ENCODE data around the gene BDKRB1.

BDKRB1 gene

GRCh38 chr14:96257900-96258299, 1.9 kb downstream of the BDKRB1 start:
- peaks cover 0 to 45% (median 16%) of the 10 kb centered on the region in 5 experiments for H3K27me3 ChIP-seq (replicated peaks in 2 of 5; ENCODE audit: control insufficient read depth in 4 of 5, insufficient read depth in 5 of 5, low read length in 4 of 5)
- no peak overlapping the region for H3K4me3 ChIP-seq (ENCODE audit: control insufficient read depth in 1 of 7, extremely low read depth in 1 of 7, insufficient read depth in 4 of 7, low read depth in 2 of 7, low read length in 6 of 7)
- ChIA-PET POLR2A (no interaction called here), CTCF (no interaction called here)
- DNase-seq = no peak
- no peak overlapping the region for H3K27ac ChIP-seq (ENCODE audit: insufficient read depth in 1 of 2, low read depth in 1 of 2, low read length in 2 of 2, poor library complexity in 1 of 2, severe bottlenecking in 2 of 2)
- no peaks in the 10 kb centered on the region for H3K36me3 ChIP-seq (ENCODE audit: control insufficient read depth in 4 of 4, insufficient read depth in 4 of 4, low read length in 3 of 4)
- H3K4me1 ChIP-seq (ENCODE audit: control extremely low read depth in 1 of 4, control insufficient read depth in 4 of 4, insufficient read depth in 4 of 4, low read length in 3 of 4) = no peaks in the 10 kb centered on the region
- H3K9me3 ChIP-seq (ENCODE audit: control extremely low read depth in 1 of 5, control insufficient read depth in 4 of 5, insufficient read depth in 2 of 5, low read depth in 1 of 5, low read length in 4 of 5) = peaks cover 0 to 3% (median 0%) of the 10 kb centered on the region in 5 experiments

- H3K27me3 ChIP-seq (replicated peaks in 2 of 5; ENCODE audit: control insufficient read depth in 4 of 5, insufficient read depth in 5 of 5, low read length in 4 of 5) = peaks cover 2 to 41% (median 14%) of the 10 kb centered on the region in 5 experiments
- DNase-seq = no peak
- peaks cover 0 to 3% (median 0%) of the 10 kb centered on the region in 5 experiments for H3K9me3 ChIP-seq (ENCODE audit: control extremely low read depth in 1 of 5, control insufficient read depth in 4 of 5, insufficient read depth in 2 of 5, low read depth in 1 of 5, low read length in 4 of 5)
- ChIA-PET CTCF (interaction anchor here (1.3 kb wide), 1 partner anchor 14 kb away, joined by 6 read pairs; no protein-coding TSS in a partner anchor), POLR2A (no interaction called here)
- no peak overlapping the region for H3K4me3 ChIP-seq (ENCODE audit: control insufficient read depth in 1 of 7, extremely low read depth in 1 of 7, insufficient read depth in 4 of 7, low read depth in 2 of 7, low read length in 6 of 7)
- WGBS (ENCODE audit: insufficient coverage) = 67% methylated on average over 1 of the region's 2 CpGs
- H3K36me3 ChIP-seq (ENCODE audit: control insufficient read depth in 4 of 4, insufficient read depth in 4 of 4, low read length in 3 of 4) = no peaks in the 10 kb centered on the region
- H3K4me1 ChIP-seq (ENCODE audit: control extremely low read depth in 1 of 4, control insufficient read depth in 4 of 4, insufficient read depth in 4 of 4, low read length in 3 of 4) = no peaks in the 10 kb centered on the region
- H3K27ac ChIP-seq (ENCODE audit: insufficient read depth in 1 of 2, low read depth in 1 of 2, low read length in 2 of 2, poor library complexity in 1 of 2, severe bottlenecking in 2 of 2) = no peak overlapping the region
Measured at GRCh38 chr14:96260341-96260821, 4.4 kb downstream of the BDKRB1 start.

GRCh38 chr14:96261053-96261452, 5.0 kb downstream of the BDKRB1 start:
- Histone ChIP-seq H3K4me1 (ENCODE audit: control extremely low read depth in 1 of 4, control insufficient read depth in 4 of 4, insufficient read depth in 4 of 4, low read length in 3 of 4) (no peaks in the 10 kb centered on the region), H3K4me3 (ENCODE audit: control insufficient read depth in 1 of 7, extremely low read depth in 1 of 7, insufficient read depth in 4 of 7, low read depth in 2 of 7, low read length in 6 of 7) (no peak overlapping the region), H3K27ac (ENCODE audit: insufficient read depth in 1 of 2, low read depth in 1 of 2, low read length in 2 of 2, poor library complexity in 1 of 2, severe bottlenecking in 2 of 2) (no peak overlapping the region), H3K27me3 (replicated peaks in 2 of 5; ENCODE audit: control insufficient read depth in 4 of 5, insufficient read depth in 5 of 5, low read length in 4 of 5) (peaks cover 0 to 36% (median 11%) of the 10 kb centered on the region in 5 experiments), H3K9me3 (ENCODE audit: control extremely low read depth in 1 of 5, control insufficient read depth in 4 of 5, insufficient read depth in 2 of 5, low read depth in 1 of 5, low read length in 4 of 5) (peaks cover 0 to 3% (median 0%) of the 10 kb centered on the region in 5 experiments), H3K36me3 (ENCODE audit: control insufficient read depth in 4 of 4, insufficient read depth in 4 of 4, low read length in 3 of 4) (no peaks in the 10 kb centered on the region)
- ChIA-PET CTCF (no interaction called here), POLR2A (no interaction called here)
- DNase-seq = no peak
- WGBS (ENCODE audit: insufficient coverage) = 92% methylated on average over 1 of the region's 5 CpGs

- no peak overlapping the region for H3K27ac ChIP-seq (ENCODE audit: insufficient read depth in 1 of 2, low read depth in 1 of 2, low read length in 2 of 2, poor library complexity in 1 of 2, severe bottlenecking in 2 of 2)
- no peak overlapping the region for H3K4me3 ChIP-seq (ENCODE audit: control insufficient read depth in 1 of 7, extremely low read depth in 1 of 7, insufficient read depth in 4 of 7, low read depth in 2 of 7, low read length in 6 of 7)
- no peak for DNase-seq
- peaks cover 0 to 26% (median 6%) of the 10 kb centered on the region in 5 experiments for H3K27me3 ChIP-seq (replicated peaks in 2 of 5; ENCODE audit: control insufficient read depth in 4 of 5, insufficient read depth in 5 of 5, low read length in 4 of 5)
- ChIA-PET POLR2A (no interaction called here), CTCF (no interaction called here)
- peaks cover 0 to 3% (median 0%) of the 10 kb centered on the region in 5 experiments for H3K9me3 ChIP-seq (ENCODE audit: control extremely low read depth in 1 of 5, control insufficient read depth in 4 of 5, insufficient read depth in 2 of 5, low read depth in 1 of 5, low read length in 4 of 5)
- H3K4me1 ChIP-seq (ENCODE audit: control extremely low read depth in 1 of 4, control insufficient read depth in 4 of 4, insufficient read depth in 4 of 4, low read length in 3 of 4) = no peaks in the 10 kb centered on the region
- WGBS (ENCODE audit: insufficient coverage) = 92% methylated on average over 15 of the region's 16 CpGs
- H3K36me3 ChIP-seq (ENCODE audit: control insufficient read depth in 4 of 4, insufficient read depth in 4 of 4, low read length in 3 of 4) = no peaks in the 10 kb centered on the region
Measured at GRCh38 chr14:96261772-96262655, 6.0 kb downstream of the BDKRB1 start.

- Histone ChIP-seq H3K9me3 (ENCODE audit: control extremely low read depth in 1 of 5, control insufficient read depth in 4 of 5, insufficient read depth in 2 of 5, low read depth in 1 of 5, low read length in 4 of 5) (peaks cover 0 to 3% (median 0%) of the 10 kb centered on the region in 5 experiments), H3K4me3 (ENCODE audit: control insufficient read depth in 1 of 7, extremely low read depth in 1 of 7, insufficient read depth in 4 of 7, low read depth in 2 of 7, low read length in 6 of 7) (no peak overlapping the region), H3K27ac (ENCODE audit: insufficient read depth in 1 of 2, low read depth in 1 of 2, low read length in 2 of 2, poor library complexity in 1 of 2, severe bottlenecking in 2 of 2) (no peak overlapping the region), H3K36me3 (ENCODE audit: control insufficient read depth in 4 of 4, insufficient read depth in 4 of 4, low read length in 3 of 4) (no peaks in the 10 kb centered on the region), H3K4me1 (ENCODE audit: control extremely low read depth in 1 of 4, control insufficient read depth in 4 of 4, insufficient read depth in 4 of 4, low read length in 3 of 4) (no peaks in the 10 kb centered on the region), H3K27me3 (replicated peaks in 2 of 5; ENCODE audit: control insufficient read depth in 4 of 5, insufficient read depth in 5 of 5, low read length in 4 of 5) (peaks cover 0 to 17% (median 3%) of the 10 kb centered on the region in 5 experiments)
- no peak for DNase-seq
- 93% methylated on average over 20 of the region's 20 CpGs for WGBS (ENCODE audit: insufficient coverage)
- ChIA-PET POLR2A (no interaction called here), CTCF (no interaction called here)
Measured at GRCh38 chr14:96263347-96264199, 7.6 kb downstream of the BDKRB1 start.

- Histone ChIP-seq H3K27me3 (replicated peaks in 2 of 5; ENCODE audit: control insufficient read depth in 4 of 5, insufficient read depth in 5 of 5, low read length in 4 of 5) (peaks cover 0 to 17% (median 3%) of the 10 kb centered on the region in 5 experiments), H3K9me3 (ENCODE audit: control extremely low read depth in 1 of 5, control insufficient read depth in 4 of 5, insufficient read depth in 2 of 5, low read depth in 1 of 5, low read length in 4 of 5) (peaks cover 0 to 3% (median 0%) of the 10 kb centered on the region in 5 experiments), H3K4me3 (ENCODE audit: control insufficient read depth in 1 of 7, extremely low read depth in 1 of 7, insufficient read depth in 4 of 7, low read depth in 2 of 7, low read length in 6 of 7) (no peak overlapping the region), H3K27ac (ENCODE audit: insufficient read depth in 1 of 2, low read depth in 1 of 2, low read length in 2 of 2, poor library complexity in 1 of 2, severe bottlenecking in 2 of 2) (no peak overlapping the region), H3K4me1 (ENCODE audit: control extremely low read depth in 1 of 4, control insufficient read depth in 4 of 4, insufficient read depth in 4 of 4, low read length in 3 of 4) (no peaks in the 10 kb centered on the region), H3K36me3 (ENCODE audit: control insufficient read depth in 4 of 4, insufficient read depth in 4 of 4, low read length in 3 of 4) (no peaks in the 10 kb centered on the region)
- WGBS (ENCODE audit: insufficient coverage) = 94% methylated on average over 14 of the region's 14 CpGs
- no peak for DNase-seq
- ChIA-PET POLR2A (no interaction called here), CTCF (no interaction called here)
Measured at GRCh38 chr14:96264200-96264553, 8.2 kb downstream of the BDKRB1 start.

Data from common myeloid progenitor, CD34-positive (primary cell).